H9 (cell line): Measurements from ENCODE around the gene TPPP. TPM values are rescaled to one million over a fixed set of nuclear protein-coding genes. Genes with fewer than 3 reads are reported as not detected.

ENCODE experiments used
- DNase-seq: peaks from one replicate; pipeline ENCODE4 v3.0.0-alpha.2; 2017
- H2AFZ ChIP-seq: one replicate; pipeline ENCODE4 v1.6.1; 2013; ENCODE audit warnings: mild to moderate bottlenecking, low read length, control low read depth, moderate library complexity
- H2AK5ac ChIP-seq: 2 replicates; pipeline ENCODE4 v1.6.1; 2013; ENCODE audit warnings: low read length, control low read depth, mixed read lengths; ENCODE audit not compliant: insufficient read length
- H2BK120ac ChIP-seq: one replicate; pipeline ENCODE4 v1.6.1; 2013; ENCODE audit warnings: low read depth, mild to moderate bottlenecking, low read length, control low read depth, inconsistent platforms; ENCODE audit not compliant: poor library complexity, severe bottlenecking
- H2BK12ac ChIP-seq: 2 replicates; pipeline ENCODE4 v1.6.1; 2013; ENCODE audit warnings: low read length, control low read depth, mixed read lengths, low read depth; ENCODE audit not compliant: insufficient read length
- H2BK15ac ChIP-seq: 2 replicates; pipeline ENCODE4 v1.6.1; 2013; ENCODE audit warnings: low read depth, low read length, control low read depth
- H2BK20ac ChIP-seq: one replicate; pipeline ENCODE4 v1.6.1; 2013; ENCODE audit warnings: low read depth, mild to moderate bottlenecking, low read length, control low read depth, inconsistent platforms; ENCODE audit not compliant: poor library complexity, severe bottlenecking
- H2BK5ac ChIP-seq: 2 replicates; pipeline ENCODE4 v1.6.1; 2013; ENCODE audit warnings: low read length, control low read depth, mixed read lengths; ENCODE audit not compliant: insufficient read length
- H3K14ac ChIP-seq: 2 replicates; pipeline ENCODE4 v1.6.1; 2013; ENCODE audit warnings: low read length, control low read depth; ENCODE audit not compliant: insufficient read depth
- H3K18ac ChIP-seq: 2 replicates; pipeline ENCODE4 v1.6.1; 2013; ENCODE audit warnings: low read depth, mild to moderate bottlenecking, mixed read lengths, low read length, control low read depth; ENCODE audit not compliant: insufficient read length
- H3K23ac ChIP-seq: 2 replicates; pipeline ENCODE4 v1.6.1; 2013; ENCODE audit warnings: low read length, control low read depth, mixed read lengths, low read depth; ENCODE audit not compliant: insufficient read length
- H3K23me2 ChIP-seq: 2 replicates; pipeline ENCODE4 v1.6.1; 2013; ENCODE audit warnings: low read depth, mild to moderate bottlenecking, mixed read lengths, low read length, control low read depth; ENCODE audit not compliant: insufficient read length, poor library complexity, severe bottlenecking
- H3K27ac ChIP-seq: 2 replicates; pipeline ENCODE4 v1.5.1; 2013; ENCODE audit warnings: low read length, control low read depth, mixed read lengths, low read depth; ENCODE audit not compliant: insufficient read length
- H3K27me3 ChIP-seq: 2 replicates; pipeline ENCODE4 v1.6.1; 2013; ENCODE audit warnings: low read length, control low read depth, inconsistent platforms; ENCODE audit not compliant: insufficient read depth
- H3K4ac ChIP-seq: 2 replicates; pipeline ENCODE4 v1.6.1; 2013; ENCODE audit warnings: low read depth, mild to moderate bottlenecking, control low read depth, inconsistent platforms, low read length, moderate library complexity
- H3K4me1 ChIP-seq: 2 replicates; pipeline ENCODE4 v1.6.1; 2013; ENCODE audit warnings: low read length, control low read depth, inconsistent platforms; ENCODE audit not compliant: insufficient read depth
- H3K4me2 ChIP-seq: 2 replicates; pipeline ENCODE4 v1.6.1; 2013; ENCODE audit warnings: low read length, control low read depth, mixed read lengths; ENCODE audit not compliant: insufficient read length, insufficient read depth
- H3K56ac ChIP-seq: 2 replicates; pipeline ENCODE4 v1.6.1; 2013; ENCODE audit warnings: low read depth, mild to moderate bottlenecking, mixed read lengths, low read length, control low read depth; ENCODE audit not compliant: insufficient read length
- H3K79me1 ChIP-seq: 2 replicates; pipeline ENCODE4 v1.6.1; 2013; ENCODE audit warnings: low read depth, mild to moderate bottlenecking, moderate library complexity, low read length, control low read depth, inconsistent platforms; ENCODE audit not compliant: insufficient read depth, poor library complexity, severe bottlenecking
- H3K79me2 ChIP-seq: 2 replicates; pipeline ENCODE4 v1.6.1; 2013; ENCODE audit warnings: low read length, control low read depth, inconsistent platforms; ENCODE audit not compliant: insufficient read depth
- H3K9ac ChIP-seq: 2 replicates; pipeline ENCODE4 v1.6.1; 2013; ENCODE audit warnings: low read length, control low read depth, mixed read lengths; ENCODE audit not compliant: insufficient read length; ENCODE audit errors: extremely low read depth
- H3K9me3 ChIP-seq: one replicate; pipeline ENCODE4 v1.6.1; 2013; ENCODE audit warnings: low read depth, low read length, inconsistent platforms; ENCODE audit not compliant: control insufficient read depth
- H3T11ph ChIP-seq: one replicate; pipeline ENCODE4 v1.6.1; 2013; ENCODE audit warnings: mild to moderate bottlenecking, low read length, control low read depth, inconsistent platforms
- H4K20me1 ChIP-seq: one replicate; pipeline ENCODE4 v1.6.1; 2013; ENCODE audit not compliant: control insufficient read depth, insufficient read length, insufficient read depth
- H4K5ac ChIP-seq: 2 replicates; pipeline ENCODE4 v1.6.1; 2013; ENCODE audit warnings: low read depth, mild to moderate bottlenecking, mixed read lengths, low read length, control low read depth; ENCODE audit not compliant: insufficient read length
- H4K8ac ChIP-seq: replicated peaks from 2 replicates; pipeline ENCODE4 v1.6.1; 2013; ENCODE audit warnings: low read length, control low read depth, mixed read lengths, low read depth; ENCODE audit not compliant: insufficient read length
- H4K91ac ChIP-seq: 2 replicates; pipeline ENCODE4 v1.6.1; 2013; ENCODE audit warnings: low read depth, mild to moderate bottlenecking, moderate library complexity, mixed read lengths, low read length, control low read depth; ENCODE audit not compliant: insufficient read length
- H3K27ac Mint-ChIP-seq, 3 experiments: 2 replicates in 2 of 3; 3 replicates in 1 of 3; pipeline ENCODE4 v1.8.0; 2020 to 2021; ENCODE audit warnings: mixed read lengths in 3 of 3, mild to moderate bottlenecking in 1 of 3, moderate library complexity in 1 of 3
- H3K27me3 Mint-ChIP-seq: 2 replicates; pipeline ENCODE4 v1.8.0; 2021; ENCODE audit warnings: low read depth, mild to moderate bottlenecking, moderate library complexity, mixed read lengths
- H3K36me3 Mint-ChIP-seq, 3 experiments: 2 replicates in 2 of 3; 3 replicates in 1 of 3; pipeline ENCODE4 v1.8.0; 2020 to 2021; ENCODE audit warnings: low read depth in 3 of 3, mixed read lengths in 3 of 3; ENCODE audit not compliant: insufficient read depth in 1 of 3
- H3K4me1 Mint-ChIP-seq, 2 experiments: 2 replicates each; pipeline ENCODE4 v1.8.0; 2020; ENCODE audit warnings: mixed read lengths in 2 of 2
- H3K4me3 Mint-ChIP-seq, 2 experiments: 2 replicates in 1 of 2; 3 replicates in 1 of 2; pipeline ENCODE4 v1.8.0; 2020 to 2021; ENCODE audit warnings: mild to moderate bottlenecking in 2 of 2, mixed read lengths in 2 of 2, moderate library complexity in 1 of 2
- H3K9me3 Mint-ChIP-seq, 2 experiments: 2 replicates in 1 of 2; 3 replicates in 1 of 2; pipeline ENCODE4 v1.8.0; 2020; ENCODE audit warnings: mild to moderate bottlenecking in 2 of 2, mixed read lengths in 2 of 2, moderate library complexity in 1 of 2
- CTCF ChIP-seq: fragments of 200-600 bp; sonication (generic); conservative IDR thresholded peaks from 3 replicates; pipeline ENCODE4 v1.8.0; 2021; ENCODE audit warnings: antibody characterized with exemption, mild to moderate bottlenecking
- WGBS: extraction: QIAGEN DNeasy Blood & Tissue Kit; methylation state at CpG from one replicate; pipeline ENCODE4 v1.1.7; 2013; ENCODE audit warnings: missing lambda C conversion rate, low lambda C conversion rate, mixed read lengths; ENCODE audit not compliant: insufficient read length; ENCODE audit errors: extremely low coverage; 5-methylcytosine and 5-hydroxymethylcytosine counted together
- total RNA-seq: library from RNA; stranded (reverse); gene quantifications from 2 replicates; pipeline ENCODE4 v1.2.1, GENCODE V29; 2021

TPPP gene
- total RNA-seq, 1 experiment from 2014 or later = 0.44 TPM

DNA sequence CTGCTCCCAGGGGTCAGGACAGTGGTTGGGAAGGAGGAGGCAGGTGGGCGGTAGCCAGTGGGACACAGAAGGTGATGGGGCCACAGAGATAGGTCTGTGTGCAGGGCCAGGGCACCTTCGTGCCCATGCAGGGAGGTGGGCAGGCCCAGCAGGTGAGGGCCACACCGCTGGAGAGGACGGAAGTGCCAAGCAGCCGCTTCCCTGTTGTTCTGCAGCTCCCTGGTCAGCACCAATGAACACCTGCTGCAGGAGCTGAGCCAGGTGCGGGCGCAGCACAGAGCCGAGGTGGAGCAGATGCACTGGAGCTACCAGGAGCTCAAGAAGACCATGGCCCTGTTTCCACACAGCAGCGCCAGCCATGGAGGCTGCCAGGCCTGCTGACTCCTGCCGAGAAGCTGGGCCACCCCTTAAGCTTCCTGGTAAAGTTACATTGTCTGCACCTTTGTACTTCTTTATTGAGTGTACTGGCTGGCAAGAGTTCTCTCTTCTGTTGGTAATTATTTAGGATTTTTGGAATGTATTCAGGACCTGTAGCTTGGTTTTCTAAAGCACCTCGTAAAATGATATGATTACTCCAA is 40.3 kb downstream of the TPPP start:
- H4K5ac ChIP-seq = no peak overlapping the region
- H2AK5ac ChIP-seq = no peak overlapping the region
- H2BK120ac ChIP-seq = no peak overlapping the region
- Mint-ChIP-seq H3K27ac (no peak overlapping the region), H3K36me3 (peaks cover 35 to 51% (median 44%) of the 10 kb centered on the region in 3 experiments), H3K4me3 (no peak overlapping the region), H3K27me3 (no peaks in the 10 kb centered on the region; the same call in 1 of the 2 replicates), H3K4me1 (no peaks in the 10 kb centered on the region), H3K9me3 (peaks cover 2 to 9% of the 10 kb centered on the region in 2 experiments; a peak in 2 of 5 replicates)
- H4K20me1 ChIP-seq = no peaks in the 10 kb centered on the region
- no peak overlapping the region for H4K8ac ChIP-seq
- H3K4me2 ChIP-seq = no peak overlapping the region
- no peaks in the 10 kb centered on the region for H3K79me1 ChIP-seq
- no peak overlapping the region for H2BK5ac ChIP-seq
- no peak overlapping the region for H2BK12ac ChIP-seq
- no peak overlapping the region for H3K56ac ChIP-seq
- WGBS = no CpG with 5 or more reads among the region's 11 CpGs
- peaks cover 23% of the 10 kb centered on the region for H3K9me3 ChIP-seq
- no peak overlapping the region for H3K9ac ChIP-seq
- no peaks in the 10 kb centered on the region for H3K27me3 ChIP-seq
- no peak for TF ChIP-seq CTCF
- H3K4ac ChIP-seq = no peak overlapping the region
- DNase-seq = no peak
- H3K79me2 ChIP-seq = no peaks in the 10 kb centered on the region
- H3K18ac ChIP-seq = no peak overlapping the region
- no peak overlapping the region for H3K14ac ChIP-seq
- H3K23ac ChIP-seq = no peak overlapping the region
- H3K27ac ChIP-seq = no peak overlapping the region
- H3K4me1 ChIP-seq = no peaks in the 10 kb centered on the region
- no peaks in the 10 kb centered on the region for H3K23me2 ChIP-seq
- H3T11ph ChIP-seq = no peak overlapping the region
- no peak overlapping the region for H2AFZ ChIP-seq
- H2BK15ac ChIP-seq = no peak overlapping the region
- no peak overlapping the region for H2BK20ac ChIP-seq
- H4K91ac ChIP-seq = no peak overlapping the region
